Midbrain (tissue), 1 donor: Measurements from ENCODE around the gene SYNDIG1L.
A peak's percentile ranks its signal among the peaks of the same experiment; 100 is the strongest.

ENCODE experiments used
- DNase-seq: peaks from one replicate; lab custom pipeline; 2025; lab: John Stamatoyannopoulos, UW

The SYNDIG1L gene

DNA sequence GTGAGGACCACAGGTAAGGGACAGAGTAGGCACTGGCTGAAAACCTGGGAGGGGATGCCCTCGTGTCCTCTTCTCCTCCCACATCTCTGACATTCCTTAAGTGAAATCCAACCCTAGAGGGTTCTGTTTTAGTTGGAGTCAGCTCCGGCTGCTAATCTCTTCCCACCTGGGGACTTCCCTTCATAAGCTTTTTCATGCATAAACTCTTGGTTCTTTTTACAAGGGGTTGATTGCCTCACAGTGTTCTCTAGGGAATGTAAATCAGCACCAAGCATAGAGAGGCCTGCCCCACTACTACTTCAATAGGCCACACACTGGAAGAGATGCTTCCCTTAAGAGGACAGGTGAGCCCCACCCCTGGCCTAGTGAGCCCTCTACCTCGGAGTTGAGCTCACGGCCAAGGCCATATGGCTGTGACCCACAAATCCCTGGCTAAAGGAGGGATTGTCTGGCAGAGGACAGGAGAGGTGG is 3.2 kb upstream of the SYNDIG1L start:
- DNase-seq = no peak

DNA sequence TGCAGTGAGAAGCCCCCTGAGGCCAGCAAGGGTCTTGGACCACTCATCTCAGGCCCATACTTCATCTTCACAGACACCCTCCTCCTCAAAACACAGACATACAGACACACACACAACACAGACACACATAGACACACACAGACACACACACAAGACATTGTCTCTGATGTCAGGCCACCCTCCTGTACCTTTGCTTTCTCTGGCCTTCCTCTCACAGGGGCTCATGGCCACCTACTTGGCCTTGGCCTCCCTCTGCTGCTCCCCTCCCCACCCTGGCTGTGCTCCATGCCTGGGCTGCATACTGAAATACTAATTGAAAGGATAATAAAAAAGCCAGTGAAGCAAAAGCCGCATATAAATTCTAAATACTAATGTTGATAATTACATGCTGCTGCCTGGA is 1.6 kb upstream of the SYNDIG1L start:
- no peak for DNase-seq

DNA sequence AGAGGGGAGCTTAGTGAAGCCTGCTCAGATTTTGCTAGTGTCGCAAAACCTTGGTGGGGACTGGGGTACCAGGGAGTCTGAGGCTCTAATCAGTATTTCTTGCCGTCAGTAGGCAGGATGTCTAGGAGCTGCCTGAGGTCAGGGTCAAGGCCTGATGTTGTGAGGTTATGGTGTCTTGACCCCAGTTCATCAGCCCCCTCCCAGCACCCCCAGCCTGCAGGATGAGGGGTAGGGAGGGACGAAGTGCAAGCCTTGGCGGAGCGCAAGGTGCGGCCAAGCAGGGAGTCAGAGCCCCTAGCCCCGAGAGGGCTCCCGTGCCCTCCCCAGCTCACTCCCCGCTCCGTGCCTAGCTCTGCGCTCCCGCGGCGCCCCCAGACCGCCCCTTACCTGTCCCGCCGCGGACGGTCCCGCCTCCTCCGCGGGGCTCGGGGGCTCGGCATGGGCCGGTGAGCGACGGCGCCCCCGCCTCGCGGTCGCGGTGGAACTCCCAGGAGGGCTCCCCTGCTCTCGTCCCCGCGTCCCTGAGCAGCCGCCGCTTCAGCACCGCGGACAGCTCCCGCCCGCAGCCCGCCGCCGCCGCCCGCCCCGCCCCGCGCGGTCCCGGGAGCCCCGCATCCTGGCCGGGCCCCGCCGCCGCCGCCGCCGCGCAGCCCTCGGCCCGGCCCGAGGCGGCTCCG is 347 bp downstream of the SYNDIG1L start:
- DNase-seq = no peak

DNA sequence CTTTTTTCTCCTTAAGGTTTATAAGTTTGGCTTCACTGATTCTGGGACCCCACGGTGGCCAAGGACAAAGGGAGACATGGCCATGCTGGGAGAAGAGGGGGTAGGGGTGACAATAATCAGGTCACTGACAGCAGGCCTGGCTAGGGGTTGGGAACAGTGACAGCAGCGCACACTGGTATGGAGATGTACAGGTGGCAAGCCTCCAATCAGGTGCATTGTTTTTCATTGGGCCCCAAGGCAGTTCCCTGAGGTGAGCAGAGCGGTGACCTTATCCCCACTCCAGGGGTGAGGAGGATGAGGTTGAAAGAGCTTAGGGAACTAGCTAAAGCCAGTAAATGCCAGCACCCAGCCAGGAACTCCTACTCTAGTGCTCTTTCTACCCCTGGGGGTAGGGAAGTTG is 1.4 kb downstream of the SYNDIG1L start:
- DNase-seq = no peak

DNA sequence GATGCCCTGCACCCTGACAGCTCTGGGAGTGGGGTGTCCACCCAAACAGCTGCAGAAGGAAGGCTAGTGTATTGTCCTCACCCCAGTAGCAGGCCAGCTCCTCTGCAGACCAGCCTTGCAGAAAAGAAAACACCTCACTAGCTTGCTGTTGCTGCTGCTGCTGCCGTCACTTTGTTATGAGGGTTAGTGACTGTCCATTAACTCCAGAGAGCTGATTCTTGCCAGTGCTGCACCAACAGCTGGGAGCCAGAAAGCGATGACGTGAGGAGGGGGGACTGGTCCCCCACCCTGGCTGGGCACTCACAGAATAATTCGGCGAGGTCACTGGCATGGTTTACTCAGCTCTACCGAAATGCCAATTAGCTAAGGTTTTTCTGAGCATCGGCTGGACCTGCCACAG is 2.8 kb downstream of the SYNDIG1L start:
- DNase-seq = no peak

DNA sequence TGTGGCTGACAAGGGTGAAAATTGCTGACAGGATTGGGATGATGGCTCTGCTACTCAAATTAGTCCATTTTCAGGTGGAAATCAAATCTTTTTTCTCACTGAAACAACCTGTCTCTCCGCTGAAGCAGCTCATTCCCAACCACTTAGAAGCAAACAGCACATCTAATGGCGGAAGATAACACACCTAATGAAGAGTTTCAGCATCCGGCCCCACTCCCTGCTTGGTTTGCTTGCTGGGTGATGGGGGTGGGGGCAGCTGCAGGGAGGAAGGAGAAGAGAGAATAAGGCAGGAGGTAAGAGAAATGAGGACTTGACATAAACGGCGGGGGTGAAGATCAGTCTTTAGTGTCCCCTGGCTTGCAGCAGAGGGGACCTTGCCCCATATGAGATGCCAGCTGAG is 4.0 kb downstream of the SYNDIG1L start:
- no peak for DNase-seq

DNA sequence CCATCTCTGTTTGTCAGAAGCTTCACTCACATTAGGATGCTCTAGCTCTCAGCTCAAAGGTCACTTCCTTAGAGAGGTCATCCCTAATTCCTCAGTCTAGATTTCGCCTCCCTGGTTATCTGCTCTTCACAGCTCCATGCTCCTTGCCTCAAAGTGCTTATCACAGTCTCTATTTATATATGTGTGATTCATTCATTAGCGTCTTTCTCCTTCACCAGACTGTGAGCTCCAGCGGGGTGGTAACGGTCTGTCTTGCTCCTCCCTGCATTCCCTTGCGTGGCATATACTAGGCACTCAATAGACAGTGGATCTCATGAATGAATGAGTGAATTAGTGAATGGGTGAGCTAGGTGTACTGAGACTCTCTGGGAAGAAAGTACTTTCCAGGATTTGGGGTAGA is 6.9 kb downstream of the SYNDIG1L start:
- DNase-seq = no peak

DNA sequence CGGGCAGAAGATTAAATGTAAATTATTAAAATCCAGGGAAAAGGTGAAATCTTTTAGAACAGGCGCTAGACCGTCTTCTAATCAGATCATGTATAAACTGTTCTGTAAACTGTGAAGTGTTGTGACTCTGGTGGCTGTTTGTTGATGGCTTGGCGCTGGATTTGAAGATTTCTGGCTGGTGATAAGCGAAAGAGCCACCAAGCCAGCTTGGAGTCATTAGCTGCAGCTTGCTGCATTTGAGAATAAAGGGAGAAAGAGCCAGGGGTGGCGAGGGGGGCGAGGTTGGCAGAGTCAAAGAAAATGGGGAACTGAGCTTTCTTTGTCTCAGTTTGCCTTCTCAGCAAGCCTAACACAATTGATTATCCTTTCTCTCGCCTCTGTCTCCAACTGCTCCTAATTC is 8.0 kb downstream of the SYNDIG1L start:
- peak; percentile 36 for DNase-seq

DNA sequence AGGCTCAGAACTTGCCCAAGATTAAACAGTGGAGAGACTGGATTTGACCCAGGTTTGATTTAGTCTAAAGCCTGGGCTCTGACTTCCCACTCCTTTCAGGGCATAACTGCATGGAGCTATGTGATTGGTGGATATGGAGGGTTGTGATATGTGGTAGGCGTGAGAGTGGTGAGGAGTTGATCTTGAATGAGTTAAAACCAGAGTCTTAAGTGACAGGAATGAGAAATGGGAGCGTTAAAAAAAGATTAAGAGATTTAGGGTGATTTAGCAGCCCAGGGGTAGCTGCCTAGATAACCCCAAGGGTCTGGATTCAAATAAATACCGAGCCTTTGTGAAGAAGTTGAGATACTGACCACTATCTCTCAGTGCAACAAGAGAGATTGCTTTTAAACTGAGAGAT is 8.4 kb downstream of the SYNDIG1L start:
- no peak for DNase-seq

DNA sequence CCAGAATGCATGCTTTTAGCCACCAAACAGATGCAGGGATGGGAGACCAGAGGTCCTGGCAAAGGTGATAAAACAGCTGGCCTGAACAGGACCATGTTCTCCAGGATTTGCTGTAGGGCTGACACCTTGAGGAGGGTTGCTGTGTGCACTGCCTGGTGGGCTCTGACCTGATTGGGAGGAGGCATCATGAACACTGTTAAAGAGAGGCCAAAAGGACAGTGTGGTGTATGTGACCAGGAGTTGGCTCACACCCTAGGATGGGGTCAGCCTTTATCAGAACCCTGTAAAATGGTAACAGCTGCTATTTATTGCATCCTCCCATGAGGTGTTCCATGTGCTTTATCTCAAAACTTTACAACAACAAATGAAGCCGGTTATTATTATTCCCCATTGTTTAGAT is 8.8 kb downstream of the SYNDIG1L start:
- no peak for DNase-seq

DNA sequence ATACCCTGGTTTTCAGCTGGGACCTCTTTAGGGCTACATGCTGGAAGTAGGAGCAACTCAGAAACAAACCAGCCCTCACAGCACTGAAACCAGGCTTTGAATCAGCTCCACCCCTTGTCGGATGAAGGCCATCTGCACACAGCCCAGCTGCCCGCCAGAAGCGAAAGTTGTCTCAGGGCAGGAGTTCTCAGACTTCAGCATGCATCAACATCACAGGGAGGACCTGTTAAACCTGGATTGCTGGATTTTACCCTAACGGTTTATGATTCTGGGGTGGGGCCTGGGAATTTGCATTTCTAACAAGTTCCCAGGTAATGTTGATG is 10.9 kb downstream of the SYNDIG1L start:
- DNase-seq = no peak

DNA sequence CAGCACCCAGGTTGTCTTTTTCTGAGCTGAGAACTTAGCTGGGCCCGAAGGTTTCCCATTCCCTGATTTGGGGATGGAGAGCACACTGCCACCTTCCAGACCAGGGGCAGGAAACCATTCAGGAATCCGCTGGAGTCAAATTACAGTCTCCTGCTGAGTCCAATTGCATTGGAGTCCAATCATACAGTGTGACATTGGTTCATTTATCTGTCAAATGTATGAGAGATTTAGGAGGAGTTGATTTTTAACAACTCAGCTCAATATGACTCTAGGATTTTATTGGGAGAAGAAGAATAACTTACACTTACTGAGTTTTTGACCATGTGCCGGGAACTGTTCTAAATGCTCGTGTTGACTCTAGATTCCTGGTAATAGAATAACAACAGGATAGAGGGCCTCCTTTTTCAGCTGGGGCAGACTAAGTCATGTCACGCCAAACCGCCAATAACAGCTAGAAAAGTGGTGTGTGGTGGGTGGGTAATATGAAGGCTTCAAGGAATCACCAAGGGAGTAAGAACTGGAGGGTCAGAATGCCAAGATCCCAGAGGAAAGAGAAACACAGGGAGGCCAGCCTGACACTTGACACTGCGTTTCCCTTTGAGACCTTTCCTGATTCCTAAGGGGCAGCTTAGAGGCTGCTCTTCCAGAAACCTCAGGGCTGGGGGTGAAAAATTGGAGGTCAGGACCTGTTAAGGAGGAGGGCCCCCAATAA is 11.5 kb downstream of the SYNDIG1L start:
- DNase-seq = no peak

DNA sequence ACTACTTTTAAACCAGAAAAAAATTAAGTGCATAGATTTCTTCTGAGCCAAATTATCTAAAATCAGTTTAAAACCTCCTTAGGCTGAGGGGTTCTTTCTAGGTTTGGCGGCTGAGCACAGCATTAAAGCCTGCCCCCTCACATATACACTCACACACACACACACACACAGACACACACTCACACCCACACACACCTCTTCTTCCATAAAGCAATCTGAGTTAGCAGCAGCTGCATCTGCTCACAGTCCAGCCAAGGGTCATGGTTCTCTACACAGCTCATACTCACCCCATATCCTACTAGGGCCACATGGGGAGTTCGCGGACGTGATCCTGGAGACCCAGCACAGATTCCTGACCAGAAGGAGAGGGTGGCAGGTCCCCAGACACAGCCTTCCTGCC is 12.4 kb downstream of the SYNDIG1L start:
- no peak for DNase-seq

DNA sequence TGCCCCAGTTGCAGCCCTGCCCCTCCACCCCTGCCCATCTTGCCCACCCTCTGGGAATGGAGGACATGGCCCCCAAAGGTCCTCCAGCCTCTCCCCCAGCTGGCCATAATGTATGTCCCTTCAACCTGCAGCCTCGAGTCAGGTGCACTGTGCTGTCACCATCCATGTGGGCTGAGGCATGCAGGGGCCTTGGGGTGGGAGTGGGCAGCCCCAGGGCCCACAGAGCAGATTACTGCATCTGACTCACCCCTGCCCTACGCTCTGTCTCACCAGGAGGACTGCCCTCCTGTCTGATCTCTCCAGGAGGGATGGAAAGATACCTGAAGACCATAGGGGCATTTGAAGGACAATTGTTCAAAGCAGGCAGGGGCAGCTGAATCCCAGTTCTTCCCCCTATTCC is 13.3 kb downstream of the SYNDIG1L start:
- no peak for DNase-seq

DNA sequence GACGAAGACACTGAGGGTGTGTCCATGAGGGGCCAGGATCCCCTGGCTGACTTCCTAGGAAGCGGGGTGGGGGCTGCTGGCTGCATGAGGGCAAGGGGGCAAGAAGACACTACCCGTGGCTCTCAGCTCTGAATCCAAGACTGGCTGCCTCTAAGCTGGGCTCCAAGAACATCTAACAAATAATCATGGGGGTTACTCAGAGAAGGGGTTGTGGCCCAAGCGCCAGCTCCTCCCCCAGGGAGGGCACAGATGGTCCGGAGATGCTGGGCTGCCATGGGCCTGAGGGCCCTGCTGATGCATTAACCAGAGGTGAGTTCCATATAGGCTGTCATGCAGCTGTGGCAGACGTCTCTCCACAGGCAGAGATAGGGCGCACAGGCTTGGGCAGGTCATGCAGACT is 14.3 kb downstream of the SYNDIG1L start:
- no peak for DNase-seq

DNA sequence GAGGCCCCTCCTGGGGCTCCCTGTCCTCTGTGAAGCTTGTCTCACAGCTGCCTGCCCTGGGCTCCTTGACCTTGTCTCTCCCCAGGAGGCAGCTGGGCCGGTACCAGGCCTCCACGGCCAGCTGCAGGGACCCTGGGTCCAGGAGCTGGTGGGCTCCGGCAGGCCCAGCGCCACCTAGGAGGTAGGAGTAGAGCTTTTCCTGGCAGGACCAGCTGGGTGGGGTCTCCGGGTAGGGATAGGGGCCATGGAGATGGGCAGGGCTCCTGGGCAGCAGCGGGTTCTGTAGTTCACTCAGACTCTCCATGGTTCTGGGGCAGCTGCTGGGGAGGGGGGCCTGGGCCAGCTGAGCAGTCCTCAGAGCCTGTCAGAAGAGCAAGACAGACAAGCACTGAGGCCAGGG is 16.6 kb downstream of the SYNDIG1L start:
- no peak for DNase-seq

DNA sequence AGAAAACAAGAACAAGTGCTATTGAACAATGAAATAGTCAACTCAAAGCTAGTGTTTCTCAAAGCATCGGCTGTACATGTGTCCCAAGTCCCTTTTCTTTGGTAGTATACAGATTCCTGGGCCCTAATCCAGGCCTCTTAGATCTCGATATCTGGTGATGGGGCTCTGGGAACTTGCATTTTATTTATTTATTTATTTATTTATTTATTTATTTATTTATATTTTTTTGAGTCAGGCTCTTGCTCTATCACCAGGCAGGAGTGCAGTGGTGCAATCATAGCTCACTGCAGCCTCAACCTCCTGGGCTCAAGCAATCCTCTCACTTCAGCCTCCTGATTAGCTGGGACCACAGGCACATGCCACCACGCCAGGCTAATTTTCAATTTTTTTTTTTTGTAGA is 17.1 kb downstream of the SYNDIG1L start:
- DNase-seq = no peak

DNA sequence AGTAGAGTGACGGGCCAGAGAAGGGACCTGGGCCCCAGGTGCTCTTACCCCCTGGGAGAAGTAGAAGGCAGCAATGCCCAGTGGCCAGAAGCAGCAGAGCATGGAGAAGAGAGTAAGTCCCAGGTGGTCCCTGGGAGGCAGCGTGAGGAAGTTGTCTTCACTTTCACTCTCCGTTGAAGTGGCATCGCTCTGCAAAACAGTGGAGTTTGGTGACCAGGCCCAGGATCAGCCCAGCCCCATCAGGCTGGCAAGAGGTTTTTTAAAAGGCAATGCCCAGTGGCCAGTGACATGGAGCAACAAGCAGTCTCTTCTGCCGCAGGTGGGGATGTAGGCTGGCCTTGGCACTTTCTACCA is 18.2 kb downstream of the SYNDIG1L start:
- no peak for DNase-seq

DNA sequence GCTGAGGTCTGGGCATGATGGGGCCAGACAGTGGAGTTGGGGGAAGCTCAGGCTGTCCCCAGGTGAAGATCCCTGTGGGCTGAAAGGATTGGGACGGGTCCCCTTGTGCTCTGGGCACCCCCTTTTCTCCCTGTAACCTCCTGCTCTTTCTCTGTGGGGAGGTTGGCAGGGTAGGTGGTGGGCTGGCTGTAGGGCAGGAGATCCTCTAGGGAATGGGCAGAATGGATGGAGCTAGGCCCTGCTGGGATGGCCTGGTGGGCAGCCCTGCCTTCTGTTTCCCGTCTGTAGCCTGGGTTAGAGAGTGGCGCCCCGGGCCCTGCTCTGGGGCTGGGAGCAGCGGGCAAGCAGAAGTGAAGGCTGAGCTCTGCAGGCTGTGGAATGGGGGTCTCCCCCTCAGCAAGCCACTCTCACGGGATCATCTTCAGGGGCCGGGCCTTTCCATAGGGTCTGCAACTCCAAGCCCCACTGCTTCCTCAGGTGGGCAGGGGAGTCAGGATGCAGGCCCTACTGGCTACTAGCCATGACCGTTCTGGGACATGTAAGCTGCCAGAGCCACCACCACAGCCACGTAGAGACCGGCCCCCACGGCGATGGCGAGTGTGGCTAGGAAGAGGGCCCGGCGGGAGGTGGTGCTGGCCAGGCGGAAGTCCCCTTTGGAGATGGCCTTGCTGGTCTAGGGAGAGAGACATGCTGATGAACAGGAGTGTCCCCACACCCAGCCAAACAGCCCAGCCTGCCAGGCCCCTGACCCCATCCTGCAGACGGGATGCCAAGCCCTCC is 18.8 kb downstream of the SYNDIG1L start:
- DNase-seq = no peak

DNA sequence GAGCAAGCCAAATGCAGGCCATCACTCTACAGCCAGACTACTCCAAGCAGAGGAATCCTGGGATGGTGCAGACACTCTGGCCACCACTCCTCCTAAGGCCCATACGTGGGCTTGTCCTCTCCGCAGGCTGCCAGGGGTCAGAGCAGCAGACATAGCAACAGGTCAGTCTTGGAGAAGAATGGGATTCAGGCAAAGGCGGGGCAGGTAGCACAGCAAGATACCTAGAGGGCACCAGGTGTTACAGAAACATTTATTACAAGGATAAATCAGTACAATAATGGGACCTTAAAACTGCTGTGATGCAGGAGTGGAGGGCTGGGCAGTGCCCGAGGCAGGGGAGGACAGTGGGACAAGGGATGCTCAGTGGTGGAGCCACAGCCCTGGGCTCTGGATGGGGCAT is 20.3 kb downstream of the SYNDIG1L start:
- DNase-seq = no peak

DNA sequence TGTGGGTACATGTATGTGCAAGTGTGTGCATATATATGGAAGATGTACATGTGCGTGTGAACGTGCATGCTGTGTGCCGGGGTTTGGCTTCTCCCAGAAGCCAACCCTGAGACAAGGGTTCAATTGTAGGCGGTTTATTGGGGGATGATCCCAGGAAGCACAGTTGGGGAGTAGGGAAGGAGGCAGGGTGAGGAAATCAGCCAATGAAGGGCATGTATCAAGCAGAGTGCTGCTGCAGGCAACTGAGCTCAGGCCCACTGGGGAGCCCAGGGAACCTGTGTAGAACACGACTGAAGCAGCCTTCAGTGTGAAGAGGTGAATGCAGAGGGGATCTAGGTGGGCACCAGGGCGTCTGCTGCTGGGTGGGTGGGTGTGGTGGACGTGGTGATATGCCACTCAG is 21.6 kb downstream of the SYNDIG1L start:
- no peak for DNase-seq

DNA sequence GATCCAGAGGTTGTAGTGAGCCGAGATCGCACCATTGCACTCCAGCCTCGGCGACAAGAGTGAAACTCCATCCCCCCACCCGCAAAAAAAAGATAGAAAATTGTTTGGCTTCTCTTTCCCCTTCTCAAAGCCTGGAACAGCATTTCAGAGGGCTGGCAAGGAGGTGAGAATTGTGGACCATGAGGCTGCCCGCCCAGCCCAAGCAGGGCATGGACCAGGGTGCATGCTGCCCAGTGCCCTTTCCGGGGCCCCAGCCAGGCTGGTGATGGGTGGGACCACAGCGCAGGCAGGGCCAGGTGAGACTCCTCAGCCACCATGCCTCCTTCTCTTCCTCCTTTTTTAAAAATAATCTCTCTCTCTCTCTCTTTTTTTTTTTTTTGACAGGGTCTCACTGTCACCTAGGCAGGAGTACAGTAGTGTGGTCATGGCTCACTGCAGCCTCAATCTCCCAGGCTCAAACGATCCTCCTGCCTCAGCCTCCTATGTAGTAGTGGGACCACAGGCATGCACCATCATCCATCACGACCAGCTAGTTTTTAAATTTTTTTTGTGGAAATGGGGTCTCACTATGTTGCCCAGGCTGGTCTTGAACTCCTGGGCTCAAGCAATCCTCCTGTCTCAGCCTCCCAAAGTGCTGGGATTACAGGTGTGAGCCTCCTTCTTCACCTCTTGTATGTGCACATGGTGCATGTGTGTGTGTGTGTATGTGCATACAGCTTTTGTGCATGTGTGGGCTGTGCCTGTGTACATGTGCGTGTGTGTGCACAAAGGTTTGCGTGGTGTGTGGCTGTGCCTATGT is 22.2 kb downstream of the SYNDIG1L start:
- no peak for DNase-seq
